ENCODE measurements around the gene HIP1R. TPM values are rescaled to one million over a fixed set of nuclear protein-coding genes. Genes with fewer than 3 reads are reported as not detected.

HIP1R gene
- total and polyA plus RNA-seq, 2 of the 8 experiments (the other 6 are each of a cell fraction or from before 2014, with no cell fraction given): 11.2 to 14.5 TPM

- TF ChIP-seq CHD7 (IDR thresholded peaks at IDR 0.05; ENCODE audit: insufficient replicate concordance, low read length): no peak
- no peak for TF ChIP-seq CBX8 (IDR thresholded peaks at IDR 0.05; ENCODE audit: borderline replicate concordance, low read depth, low read length)
- TF ChIP-seq HDAC6 (IDR thresholded peaks at IDR 0.05; ENCODE audit: low read depth, low read length): no peak
- TF ChIP-seq ZNF274 (IDR thresholded peaks at IDR 0.05; ENCODE audit: borderline replicate concordance, extremely low read depth, low read length): no peak
Observed at GRCh38 chr12:122903693-122904034, 68.4 kb downstream of the HIP1R start (continued).
